C1 segment of cervical spinal cord (tissue), 14 donors: ENCODE results near the gene CCDC71L.

Experiments used
- DNase-seq, 14 donors: peaks; one replicate each; lab custom pipeline; 2025; lab: John Stamatoyannopoulos, UW

Gene CCDC71L

GRCh38 chr7:106625678-106626301 is 35.2 kb downstream of the CCDC71L start:
- no peak for DNase-seq

GRCh38 chr7:106623853-106624252 is 37.1 kb downstream of the CCDC71L start:
- no peak for DNase-seq

- DNase-seq, result no peak
Measured at GRCh38 chr7:106623315-106623660, 37.7 kb downstream of the CCDC71L start.

GRCh38 chr7:106622654-106623314 is 38.2 kb downstream of the CCDC71L start:
- no peak for DNase-seq

GRCh38 chr7:106621393-106622132 is 39.4 kb downstream of the CCDC71L start:
- no peak for DNase-seq

- no peak for DNase-seq
Measured at GRCh38 chr7:106620676-106621075, 40.3 kb downstream of the CCDC71L start.

GRCh38 chr7:106620034-106620433 is 40.9 kb downstream of the CCDC71L start:
- DNase-seq, result no peak

- no peak for DNase-seq
Measured at GRCh38 chr7:106619213-106619612, 41.7 kb downstream of the CCDC71L start.

GRCh38 chr7:106618480-106618879 is 42.5 kb downstream of the CCDC71L start:
- no peak for DNase-seq

- DNase-seq, result no peak
Measured at GRCh38 chr7:106617860-106618259, 43.1 kb downstream of the CCDC71L start.

GRCh38 chr7:106616708-106617051 is 44.3 kb downstream of the CCDC71L start:
- no peak for DNase-seq

- no peak for DNase-seq
Measured at GRCh38 chr7:106615808-106616707, 44.9 kb downstream of the CCDC71L start.

GRCh38 chr7:106614751-106615150 is 46.2 kb downstream of the CCDC71L start:
- DNase-seq, result no peak

GRCh38 chr7:106613848-106614560 is 47.0 kb downstream of the CCDC71L start:
- DNase-seq, result no peak

GRCh38 chr7:106613279-106613678 is 47.7 kb downstream of the CCDC71L start:
- DNase-seq, result no peak

- DNase-seq, result no peak
Measured at GRCh38 chr7:106612432-106612831, 48.5 kb downstream of the CCDC71L start.

- no peak for DNase-seq
Measured at GRCh38 chr7:106611911-106612310, 49.0 kb downstream of the CCDC71L start.

- DNase-seq, result no peak
Measured at GRCh38 chr7:106610996-106611886, 49.7 kb downstream of the CCDC71L start.

GRCh38 chr7:106609416-106609815 is 51.5 kb downstream of the CCDC71L start:
- no peak for DNase-seq

- DNase-seq, result no peak
Measured at GRCh38 chr7:106608661-106609060, 52.3 kb downstream of the CCDC71L start.
